ENCODE data around the gene GRIN2D.

GRIN2D gene

DNA sequence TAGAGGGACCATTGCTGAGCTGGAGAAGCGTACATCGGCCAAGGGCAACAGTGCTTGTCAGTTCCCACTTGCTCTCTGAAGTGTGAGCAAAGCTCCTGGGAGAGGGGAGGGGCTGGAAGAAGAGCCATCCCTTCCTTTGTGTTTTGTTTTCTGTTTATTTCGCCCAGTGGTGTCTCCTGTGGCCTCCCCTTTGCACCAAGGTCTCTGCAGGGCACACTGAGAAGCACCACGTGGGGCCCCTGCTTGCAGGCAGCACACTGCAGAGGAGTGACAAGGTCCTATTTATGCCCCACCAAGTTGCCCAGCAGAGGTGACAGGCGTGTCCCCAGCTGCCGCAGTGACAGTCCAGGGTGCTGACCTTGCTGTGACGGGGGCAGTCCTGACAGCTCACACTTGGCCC is 24.0 kb downstream of the GRIN2D start:
- TF ChIP-seq, protein P1, sequence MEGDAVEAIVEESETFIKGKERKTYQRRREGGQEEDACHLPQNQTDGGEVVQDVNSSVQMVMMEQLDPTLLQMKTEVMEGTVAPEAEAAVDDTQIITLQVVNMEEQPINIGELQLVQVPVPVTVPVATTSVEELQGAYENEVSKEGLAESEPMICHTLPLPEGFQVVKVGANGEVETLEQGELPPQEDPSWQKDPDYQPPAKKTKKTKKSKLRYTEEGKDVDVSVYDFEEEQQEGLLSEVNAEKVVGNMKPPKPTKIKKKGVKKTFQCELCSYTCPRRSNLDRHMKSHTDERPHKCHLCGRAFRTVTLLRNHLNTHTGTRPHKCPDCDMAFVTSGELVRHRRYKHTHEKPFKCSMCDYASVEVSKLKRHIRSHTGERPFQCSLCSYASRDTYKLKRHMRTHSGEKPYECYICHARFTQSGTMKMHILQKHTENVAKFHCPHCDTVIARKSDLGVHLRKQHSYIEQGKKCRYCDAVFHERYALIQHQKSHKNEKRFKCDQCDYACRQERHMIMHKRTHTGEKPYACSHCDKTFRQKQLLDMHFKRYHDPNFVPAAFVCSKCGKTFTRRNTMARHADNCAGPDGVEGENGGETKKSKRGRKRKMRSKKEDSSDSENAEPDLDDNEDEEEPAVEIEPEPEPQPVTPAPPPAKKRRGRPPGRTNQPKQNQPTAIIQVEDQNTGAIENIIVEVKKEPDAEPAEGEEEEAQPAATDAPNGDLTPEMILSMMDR (IDR thresholded peaks at IDR 0.05), result no peak

- TF ChIP-seq, protein P1 (IDR thresholded peaks at IDR 0.05), result no peak
Observed at GRCh38 chr19:48418317-48419064, 25.0 kb downstream of the GRIN2D start.

DNA sequence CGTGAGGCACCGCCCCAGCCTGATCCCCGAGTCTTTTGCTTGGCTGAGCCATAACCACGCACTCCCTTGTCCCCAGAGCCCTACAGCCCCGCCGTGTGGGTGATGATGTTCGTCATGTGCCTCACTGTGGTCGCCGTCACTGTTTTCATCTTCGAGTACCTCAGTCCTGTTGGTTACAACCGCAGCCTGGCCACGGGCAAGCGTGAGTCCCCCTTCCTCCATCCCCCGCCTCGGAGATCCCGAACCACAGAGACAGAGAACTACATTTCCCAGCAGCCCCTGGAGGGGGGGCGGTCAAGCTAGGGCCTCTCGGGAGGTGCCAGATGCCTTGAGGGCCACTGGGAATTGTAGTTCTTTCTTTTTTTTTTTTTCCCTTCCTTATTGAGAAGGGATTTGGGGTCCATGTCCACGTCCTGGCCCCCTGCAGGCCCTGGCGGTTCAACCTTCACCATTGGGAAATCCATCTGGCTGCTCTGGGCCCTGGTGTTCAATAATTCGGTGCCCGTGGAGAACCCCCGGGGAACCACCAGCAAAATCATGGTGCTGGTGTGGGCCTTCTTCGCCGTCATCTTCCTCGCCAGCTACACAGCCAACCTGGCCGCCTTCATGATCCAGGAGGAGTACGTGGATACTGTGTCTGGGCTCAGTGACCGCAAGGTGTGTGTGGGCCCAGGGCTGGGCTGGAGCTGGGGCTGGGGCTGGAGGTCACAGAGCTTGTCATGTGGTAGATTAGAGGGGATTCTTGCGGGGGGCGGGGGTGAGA is 25.9 kb downstream of the GRIN2D start:
- TF ChIP-seq, protein P1 (IDR thresholded peaks at IDR 0.05), result no peak

DNA sequence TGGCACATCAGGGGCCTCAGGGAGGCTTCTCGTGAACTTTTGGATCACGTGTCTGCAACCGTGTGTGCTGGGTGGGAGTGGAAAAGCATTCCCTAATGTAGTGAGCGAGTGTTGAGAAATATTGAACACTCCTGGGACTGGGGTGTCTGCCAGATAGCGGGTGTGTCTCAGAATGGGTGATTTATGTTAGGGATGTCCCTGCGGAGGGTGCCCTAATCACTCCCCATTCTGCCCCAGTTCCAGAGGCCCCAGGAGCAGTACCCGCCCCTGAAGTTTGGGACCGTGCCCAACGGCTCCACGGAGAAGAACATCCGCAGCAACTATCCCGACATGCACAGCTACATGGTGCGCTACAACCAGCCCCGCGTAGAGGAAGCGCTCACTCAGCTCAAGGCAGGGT is 28.1 kb downstream of the GRIN2D start:
- TF ChIP-seq, protein P1 (IDR thresholded peaks at IDR 0.05), result no peak

- TF ChIP-seq, protein P1 (IDR thresholded peaks at IDR 0.05), result no peak
Observed at GRCh38 chr19:48424694-48425219, 31.3 kb downstream of the GRIN2D start.

GRCh38 chr19:48428670-48429069 is 35.2 kb downstream of the GRIN2D start:
- TF ChIP-seq, protein P1 (IDR thresholded peaks at IDR 0.05), result no peak

DNA sequence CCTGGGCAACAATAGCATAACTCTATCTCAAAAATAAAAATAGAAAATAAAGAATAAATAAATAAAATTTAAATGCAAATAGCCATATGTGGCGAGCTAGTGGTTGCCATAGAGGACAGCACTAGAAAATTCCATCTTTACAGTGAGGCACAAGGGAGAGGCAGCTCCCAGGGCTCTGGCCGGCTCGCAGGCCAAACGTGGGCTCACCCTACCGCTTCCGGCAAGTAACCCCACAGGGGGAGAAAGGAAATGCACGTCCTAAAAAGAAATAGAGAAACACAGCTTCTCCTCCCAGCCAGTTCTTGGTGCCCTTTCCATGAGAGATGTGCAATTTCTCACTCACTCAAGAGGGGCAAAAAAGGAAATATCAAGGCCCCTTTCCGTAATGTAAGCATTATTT is 39.9 kb downstream of the GRIN2D start:
- TF ChIP-seq, protein P1 (IDR thresholded peaks at IDR 0.05), result no peak
